Neural progenitor cell (in vitro differentiated cells): ENCODE measurements around the gene STIM1. TPM values are rescaled to one million over a fixed set of nuclear protein-coding genes. Genes with fewer than 3 reads are reported as not detected.
A peak's percentile ranks its signal among the peaks of the same experiment; 100 is the strongest.

Source experiments
- DNase-seq: peaks from one replicate; pipeline ENCODE4 v3.0.0-alpha.2; 2016; ENCODE audit warnings: low spot score
- H2AFZ ChIP-seq: fragments of 200-600 bp; sonication (generic); replicated peaks from 2 replicates; pipeline ENCODE4 v1.6.1; 2016; ENCODE audit warnings: antibody characterized with exemption
- H3F3A ChIP-seq: fragments of 200-600 bp; sonication (generic); 2 replicates; pipeline ENCODE4 v1.6.1; 2016; ENCODE audit warnings: antibody characterized with exemption, low read depth
- H3K27ac ChIP-seq: fragments of 200-600 bp; sonication (generic); 2 replicates; pipeline ENCODE4 v1.5.1; 2016; ENCODE audit warnings: mild to moderate bottlenecking
- H3K27me3 ChIP-seq: fragments of 200-600 bp; sonication (generic); 2 replicates; pipeline ENCODE4 v1.6.1; 2016; ENCODE audit warnings: mild to moderate bottlenecking, moderate library complexity
- H3K36me3 ChIP-seq: fragments of 200-600 bp; sonication (generic); 2 replicates; pipeline ENCODE4 v1.5.1; 2016
- H3K4me1 ChIP-seq: fragments of 200-600 bp; sonication (generic); 2 replicates; pipeline ENCODE4 v1.6.1; 2016; ENCODE audit warnings: mixed run types
- H3K4me2 ChIP-seq: fragments of 200-600 bp; sonication (generic); 2 replicates; pipeline ENCODE4 v1.6.1; 2016
- H3K4me3 ChIP-seq: fragments of 200-600 bp; sonication (generic); 2 replicates; pipeline ENCODE4 v1.5.1; 2016
- H3K79me2 ChIP-seq: fragments of 200-600 bp; sonication (generic); 2 replicates; pipeline ENCODE4 v1.6.1; 2016; ENCODE audit warnings: low read depth
- H3K9ac ChIP-seq: fragments of 200-600 bp; sonication (generic); 2 replicates; pipeline ENCODE4 v1.6.1; 2016
- H3K9me3 ChIP-seq: fragments of 200-600 bp; sonication (generic); 2 replicates; pipeline ENCODE4 v1.5.1; 2016; ENCODE audit warnings: low read depth
- H4K20me1 ChIP-seq: fragments of 200-600 bp; sonication (generic); 2 replicates; pipeline ENCODE4 v1.6.1; 2016; ENCODE audit warnings: low read depth
- H3K27ac Mint-ChIP-seq: 3 replicates; pipeline ENCODE4 v1.8.0; 2021; ENCODE audit warnings: mixed read lengths
- H3K27me3 Mint-ChIP-seq: 2 replicates; pipeline ENCODE4 v1.8.0; 2022; ENCODE audit warnings: low read depth, mild to moderate bottlenecking, inconsistent platforms, moderate library complexity, mixed read lengths; ENCODE audit not compliant: insufficient read depth
- H3K36me3 Mint-ChIP-seq: 3 replicates; pipeline ENCODE4 v1.8.0; 2021; ENCODE audit warnings: mixed read lengths
- H3K4me1 Mint-ChIP-seq: 3 replicates; pipeline ENCODE4 v1.8.0; 2021; ENCODE audit warnings: mixed read lengths
- H3K4me3 Mint-ChIP-seq: 3 replicates; pipeline ENCODE4 v1.8.0; 2021; ENCODE audit warnings: mild to moderate bottlenecking, moderate library complexity, mixed read lengths
- H3K9me3 Mint-ChIP-seq: 3 replicates; pipeline ENCODE4 v1.8.0; 2020; ENCODE audit warnings: mixed read lengths
- CTCF ChIP-seq: fragments of 200-600 bp; sonication (generic); IDR thresholded peaks from 2 replicates; pipeline ENCODE4 v1.5.1; 2017; ENCODE audit warnings: antibody characterized with exemption, mild to moderate bottlenecking
- EZH2 ChIP-seq: fragments of 200-600 bp; sonication (generic); IDR thresholded peaks from 2 replicates; pipeline ENCODE4 v1.6.1; 2017; ENCODE audit warnings: antibody characterized with exemption, mild to moderate bottlenecking, moderate library complexity
- EZH2phosphoT487 ChIP-seq: fragments of 200-600 bp; sonication (generic); IDR thresholded peaks from 2 replicates; pipeline ENCODE4 v1.6.1; 2017; ENCODE audit warnings: antibody characterized with exemption
- total RNA-seq: library from RNA; depleted of rRNA; stranded (reverse); fragments of >200 nt; gene quantifications from 2 replicates; pipeline ENCODE4 v1.2.3, GENCODE V29; 2015; ENCODE audit warnings: low replicate concordance

STIM1 gene
- total RNA-seq, 1 donor from 2014 or later = 18.9 TPM

- Histone ChIP-seq H3F3A (no peaks in the 10 kb centered on the region), H3K79me2 (no peaks in the 10 kb centered on the region), H3K9ac (no peak overlapping the region), H3K27me3 (no peaks in the 10 kb centered on the region), H3K36me3 (no peaks in the 10 kb centered on the region), H2AFZ (no peak overlapping the region), H3K4me1 (peaks cover 16% of the 10 kb centered on the region), H3K4me3 (no peak overlapping the region), H3K9me3 (no peaks in the 10 kb centered on the region), H3K4me2 (no peak overlapping the region), H3K27ac (no peak overlapping the region), H4K20me1 (no peaks in the 10 kb centered on the region)
- Mint-ChIP-seq H3K36me3 (no peaks in the 10 kb centered on the region), H3K9me3 (peaks cover 7% of the 10 kb centered on the region), H3K4me1 (peaks cover 20% of the 10 kb centered on the region), H3K27ac (no peak overlapping the region), H3K27me3 (peaks cover 3% of the 10 kb centered on the region), H3K4me3 (no peak overlapping the region)
- TF ChIP-seq EZH2 = no peak
- DNase-seq = no peak
Measured at GRCh38 chr11:3902441-3902840, 47.0 kb downstream of the STIM1 start.

- Histone ChIP-seq H3K4me3 (no peak overlapping the region), H3K36me3 (no peaks in the 10 kb centered on the region), H4K20me1 (no peaks in the 10 kb centered on the region), H2AFZ (no peak overlapping the region), H3K9me3 (no peaks in the 10 kb centered on the region), H3K9ac (no peak overlapping the region), H3F3A (no peaks in the 10 kb centered on the region), H3K79me2 (no peaks in the 10 kb centered on the region), H3K4me1 (peaks cover 16% of the 10 kb centered on the region), H3K27ac (no peak overlapping the region), H3K27me3 (no peaks in the 10 kb centered on the region), H3K4me2 (no peak overlapping the region)
- H3K4me3 Mint-ChIP-seq = no peak overlapping the region
- H3K27me3 Mint-ChIP-seq = peaks cover 3% of the 10 kb centered on the region
- H3K36me3 Mint-ChIP-seq = no peaks in the 10 kb centered on the region
- no peak overlapping the region for H3K27ac Mint-ChIP-seq
- H3K9me3 Mint-ChIP-seq = peaks cover 7% of the 10 kb centered on the region
- no peak for DNase-seq
- peaks cover 20% of the 10 kb centered on the region for H3K4me1 Mint-ChIP-seq
- TF ChIP-seq EZH2 (no peak), EZH2phosphoT487 (no peak), CTCF (no peak)
Measured at GRCh38 chr11:3903207-3903896, 47.9 kb downstream of the STIM1 start.

- peak overlapping the region; percentile 18 for H3K27ac Mint-ChIP-seq
- H3K9me3 Mint-ChIP-seq = peaks cover 7% of the 10 kb centered on the region
- TF ChIP-seq CTCF (no peak), EZH2 (no peak), EZH2phosphoT487 (no peak)
Measured at GRCh38 chr11:3904228-3904627, 48.8 kb downstream of the STIM1 start.

More at GRCh38 chr11:3904228-3904627, 48.8 kb downstream of the STIM1 start:
- Mint-ChIP-seq H3K4me1 (peaks cover 20% of the 10 kb centered on the region), H3K27me3 (peaks cover 3% of the 10 kb centered on the region), H3K4me3 (no peak overlapping the region), H3K36me3 (no peaks in the 10 kb centered on the region)
- Histone ChIP-seq H3K4me2 (no peak overlapping the region), H2AFZ (no peak overlapping the region), H3F3A (no peaks in the 10 kb centered on the region), H4K20me1 (no peaks in the 10 kb centered on the region), H3K27ac (no peak overlapping the region), H3K4me1 (peaks cover 16% of the 10 kb centered on the region), H3K9me3 (no peaks in the 10 kb centered on the region), H3K79me2 (no peaks in the 10 kb centered on the region), H3K4me3 (no peak overlapping the region), H3K27me3 (no peaks in the 10 kb centered on the region), H3K9ac (no peak overlapping the region), H3K36me3 (no peaks in the 10 kb centered on the region)
- DNase-seq = no peak
